A549 (cell line): ENCODE results near the gene ENPP7. TPM values are rescaled to one million over a fixed set of nuclear protein-coding genes. Genes with fewer than 3 reads are reported as not detected.

Experiments used
- ATAC-seq, 2 experiments: fragments of 200-7000 bp in 1 of 2; fragments of >200 bp in 1 of 2; cut with Nextera tagmentation in 1 of 2; cut with Tn5 transposase in 1 of 2; 3 replicates each; pipeline versions ENCODE4 v1.8.0 to v1.9.1; 2018 to 2020; ENCODE audit warnings: mild to moderate bottlenecking in 1 of 2, moderate library complexity in 1 of 2
- CTCF ChIA-PET: fragments of 300-600 bp; sonication (Branson Sonifier 250); formaldehyde crosslinking; extraction: SDS; loops from one replicate; lab custom pipeline; 2021; ENCODE audit warnings: antibody characterized with exemption, inconsistent platforms; lab: Yijun Ruan, JAX
- POLR2A ChIA-PET: fragments of 350-600 bp; formaldehyde crosslinking; extraction: SDS; loops from one replicate; lab custom pipeline; 2021; ENCODE audit warnings: antibody characterized with exemption, inconsistent platforms; lab: Yijun Ruan, JAX
- DNase-seq, 2 experiments: peaks; one replicate each; pipeline versions ENCODE4 v3.0.0 to v3.0.0-alpha.2; 2011 to 2016; ENCODE audit warnings: low read depth in 1 of 2, low spot score in 1 of 2
- FAIRE-seq: peaks from 2 replicates; lab custom pipeline; 2011; peaks lifted over from hg19 to GRCh38; lab: Jason Lieb, UNC
- H3K27ac ChIP-seq, 2 experiments: fragments of >200 bp; sonication (Bioruptor Twin); formaldehyde crosslinking; 3 replicates each; pipeline ENCODE4 v1.5.1; 2016 to 2017
- H3K4me1 ChIP-seq: fragments of >200 bp; sonication (Bioruptor Twin); formaldehyde crosslinking; 3 replicates; pipeline ENCODE4 v1.6.1; 2016
- H3K4me2 ChIP-seq: fragments of >200 bp; sonication (Bioruptor Twin); formaldehyde crosslinking; 3 replicates; pipeline ENCODE4 v1.6.1; 2016
- H3K4me3 ChIP-seq: fragments of >200 bp; sonication (Bioruptor Twin); formaldehyde crosslinking; 3 replicates; pipeline ENCODE4 v1.5.1; 2016
- H3K9me3 ChIP-seq: fragments of >200 bp; sonication (Bioruptor Twin); formaldehyde crosslinking; 3 replicates; pipeline ENCODE4 v1.6.1; 2016
- BCL3 ChIP-seq: fragments of >200 bp; sonication (Bioruptor Twin); formaldehyde crosslinking; IDR thresholded peaks from 3 replicates; pipeline ENCODE4 v1.6.1; 2016
- BHLHE40 ChIP-seq: IDR thresholded peaks from 2 replicates; pipeline ENCODE4 v1.6.1; 2012; ENCODE audit warnings: low read depth, low read length, inconsistent platforms
- CEBPB ChIP-seq, 2 experiments: fragments of >200 bp in 1 of 2; sonication (Bioruptor Twin) in 1 of 2; formaldehyde crosslinking in 1 of 2; IDR thresholded peaks; 2 replicates each; pipeline ENCODE4 v1.6.1; 2012 to 2016
- CHD4 ChIP-seq: fragments of 200-600 bp; sonication (generic); IDR thresholded peaks from 2 replicates; pipeline ENCODE4 v1.6.1; 2016; ENCODE audit warnings: antibody characterized with exemption, mild to moderate bottlenecking, borderline replicate concordance
- CTCF ChIP-seq: fragments of >200 bp; sonication (Bioruptor Twin); formaldehyde crosslinking; IDR thresholded peaks from 3 replicates; pipeline ENCODE4 v1.5.1; 2016
- EP300 ChIP-seq, 2 experiments: fragments of >200 bp; sonication (Bioruptor Twin); formaldehyde crosslinking; IDR thresholded peaks; 2 replicates in 1 of 2; 3 replicates in 1 of 2; pipeline ENCODE4 v1.6.1; 2016 to 2017
- ESRRA ChIP-seq: fragments of 150-350 bp; IDR thresholded peaks from 2 replicates; pipeline ENCODE4 v1.6.1; 2014; ENCODE audit warnings: mild to moderate bottlenecking, low read length, borderline replicate concordance
- HOXA7 ChIP-seq: fragments of 250-450 bp; sonication (Bioruptor Pico); IDR thresholded peaks from 2 replicates; pipeline ENCODE4 v1.5.0; 2020; ENCODE audit warnings: mild to moderate bottlenecking, moderate library complexity
- KDM5A ChIP-seq: fragments of 200-600 bp; sonication (generic); IDR thresholded peaks from 2 replicates; pipeline ENCODE4 v1.6.1; 2016; ENCODE audit warnings: antibody characterized with exemption, mild to moderate bottlenecking
- NFE2L2 ChIP-seq: fragments of 150-350 bp; conservative IDR thresholded peaks from 2 replicates; pipeline ENCODE4 v1.6.1; 2014; ENCODE audit warnings: low read length
- NPAS2 ChIP-seq: fragments of 250-450 bp; sonication (Bioruptor Pico); IDR thresholded peaks from 2 replicates; pipeline ENCODE4 v1.8.0; 2022; ENCODE audit warnings: mild to moderate bottlenecking, moderate library complexity, borderline replicate concordance
- NR3C1 ChIP-seq: fragments of >200 bp; sonication (Bioruptor Twin); formaldehyde crosslinking; IDR thresholded peaks from 3 replicates; pipeline ENCODE4 v1.6.1; 2017
- POLR2AphosphoS2 ChIP-seq: conservative IDR thresholded peaks from 2 replicates; pipeline ENCODE4 v1.6.1; 2012; ENCODE audit warnings: low read length, improper control_type of control experiment, inconsistent platforms
- RARB ChIP-seq: fragments of 250-450 bp; sonication (Bioruptor Pico); IDR thresholded peaks from 2 replicates; pipeline ENCODE4 v1.8.0; 2021; ENCODE audit warnings: mild to moderate bottlenecking, moderate library complexity
- REST ChIP-seq: fragments of 200-600 bp; sonication (generic); IDR thresholded peaks from 2 replicates; pipeline ENCODE4 v1.6.1; 2016; ENCODE audit warnings: antibody characterized with exemption, mild to moderate bottlenecking, moderate library complexity
- RFX5 ChIP-seq: fragments of 450-650 bp; IDR thresholded peaks from 2 replicates; pipeline ENCODE4 v1.7.1; 2014; ENCODE audit warnings: antibody characterized with exemption, mild to moderate bottlenecking, moderate library complexity
- RNF2 ChIP-seq: fragments of 200-600 bp; sonication (generic); IDR thresholded peaks from 2 replicates; pipeline ENCODE4 v1.6.1; 2016; ENCODE audit warnings: low read depth, mild to moderate bottlenecking, antibody characterized with exemption, moderate library complexity, borderline replicate concordance
- SMC3 ChIP-seq: fragments of >200 bp; sonication (Bioruptor Twin); formaldehyde crosslinking; IDR thresholded peaks from 3 replicates; pipeline ENCODE4 v1.6.1; 2018; ENCODE audit warnings: inconsistent platforms
- ZNF302 ChIP-seq: fragments of 250-450 bp; sonication (Bioruptor Pico); IDR thresholded peaks from 2 replicates; pipeline ENCODE4 v1.9.0; 2021; ENCODE audit warnings: inconsistent platforms, mild to moderate bottlenecking, moderate library complexity
- ZSCAN20 ChIP-seq: fragments of 250-450 bp; sonication (Bioruptor Pico); IDR thresholded peaks from 2 replicates; pipeline ENCODE4 v1.8.0; 2022; ENCODE audit warnings: mild to moderate bottlenecking, moderate library complexity
- WGBS: methylation state at CpG from one replicate; pipeline ENCODE4 v1.1.6; 2017; ENCODE audit errors: missing lambda C conversion rate; 5-methylcytosine and 5-hydroxymethylcytosine counted together
- polyA plus RNA-seq, 4 experiments: library from polyadenylated mRNA; depleted of rRNA in 3 of 4; stranded (reverse); fragments of >200 nt; fragmentation: RNase III in 1 of 4; extraction: RNeasy Plus Mini Kit Qiagen cat#74134 plus additional on column Dnase treatment in 1 of 4; gene quantifications; 2 replicates in 3 of 4; 3 replicates in 1 of 4; pipeline ENCODE4 v1.2.3, GENCODE V29; 2011 to 2017
- TF ChIP-seq, protein P1 (sequence below): IDR thresholded peaks from 2 replicates; pipeline ENCODE4 v1.6.1; 2012

ENPP7 gene
- polyA plus RNA-seq, 2 of the 4 experiments (the other 2 are of a cell fraction): not detected

GRCh38 chr17:79737922-79738578 is 7.3 kb downstream of the ENPP7 start:
- Histone ChIP-seq H3K9me3 (no peaks in the 10 kb centered on the region), H3K4me1 (peaks cover 10% of the 10 kb centered on the region; the same call in 2 of the 3 replicates)

DNA sequence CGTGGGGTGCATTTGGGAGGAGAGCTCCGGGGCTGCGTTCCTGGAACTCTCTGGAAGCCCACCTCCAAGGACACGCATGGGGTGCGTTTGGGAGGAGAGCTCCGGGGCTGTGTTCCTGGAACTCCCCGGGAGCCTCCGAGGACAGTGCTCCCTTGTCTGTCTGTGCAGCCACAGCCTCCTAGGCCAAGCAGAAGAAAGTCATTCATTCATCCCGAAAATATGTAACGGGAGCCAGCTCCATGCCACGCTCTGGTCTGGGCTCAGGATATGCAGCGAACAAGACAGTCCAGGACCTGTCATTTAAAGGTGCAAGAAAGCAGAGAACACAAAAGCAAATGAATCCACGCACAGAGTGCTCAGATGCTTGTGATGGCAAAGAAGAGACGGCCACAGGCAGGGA is 7.9 kb downstream of the ENPP7 start:
- FAIRE-seq (no peak), ATAC-seq (no peak), DNase-seq (no peak)
- Histone ChIP-seq H3K9me3 (no peaks in the 10 kb centered on the region), H3K27ac (no peak overlapping the region), H3K4me3 (no peak overlapping the region), H3K4me2 (no peak overlapping the region), H3K4me1 (peaks cover 10% of the 10 kb centered on the region; the same call in 2 of the 3 replicates)
- 93% methylated on average over 14 of the region's 14 CpGs for WGBS
- POLR2A ChIA-PET: no interaction called here
- CTCF ChIA-PET: interaction anchor here (0.8 to 10.4 kb wide), 10 partner anchors 8 to 693 kb away, joined by 3 to 254 read pairs (median 4); partner anchors contain the start of gene CBX2
- TF ChIP-seq POLR2AphosphoS2 (no peak), KDM5A (no peak), RFX5 (no peak), ZNF302 (CRISPR knock-in tag) (no peak), SMC3 (no peak)
- TF ChIP-seq, all 56 proteins: peak for 0

More at GRCh38 chr17:79737922-79738578, 7.3 kb downstream of the ENPP7 start:
- CTCF ChIA-PET: interaction anchor here (0.8 to 10.4 kb wide), 8 partner anchors 8 to 693 kb away, joined by 3 to 254 read pairs (median 4); partner anchors contain the start of gene CBX2
- WGBS: 86% methylated on average over 17 of the region's 17 CpGs
- no peak overlapping the region for H3K4me2 ChIP-seq
- no peak overlapping the region for H3K4me3 ChIP-seq
- H3K27ac ChIP-seq: no peak overlapping the region
- TF ChIP-seq CTCF: no peak
- TF ChIP-seq NFE2L2: no peak
- no peak for TF ChIP-seq SMC3
- TF ChIP-seq BCL3: no peak
- no peak for TF ChIP-seq RNF2
- no peak for TF ChIP-seq REST
- no peak for TF ChIP-seq NPAS2 (CRISPR knock-in tag)
- TF ChIP-seq, all 56 proteins: peak for 0
- POLR2A ChIA-PET: no interaction called here
- FAIRE-seq (no peak), ATAC-seq (no peak), DNase-seq (no peak)

GRCh38 chr17:79739148-79740062 is 8.7 kb downstream of the ENPP7 start:
- CTCF ChIA-PET: interaction anchor here (0.8 to 10.4 kb wide), 13 partner anchors 7 to 266 kb away, joined by 3 to 254 read pairs (median 8); partner anchors contain the start of gene CBX2
- Histone ChIP-seq H3K4me3 (no peak overlapping the region), H3K4me1 (peaks cover 10% of the 10 kb centered on the region; the same call in 1 of the 3 replicates), H3K27ac (no peak overlapping the region; a peak in 1 of 6 replicates), H3K4me2 (no peak overlapping the region), H3K9me3 (no peaks in the 10 kb centered on the region)
- 70% methylated on average over 28 of the region's 28 CpGs for WGBS
- no peak for FAIRE-seq
- DNase-seq: no peak
- POLR2A ChIA-PET: no interaction called here
- no peak for ATAC-seq
- TF ChIP-seq NR3C1: no peak
- TF ChIP-seq CHD4: no peak
- no peak for TF ChIP-seq NPAS2 (CRISPR knock-in tag)
- no peak for TF ChIP-seq ZSCAN20
- TF ChIP-seq BHLHE40: no peak
- TF ChIP-seq RARB (CRISPR knock-in tag): no peak
- TF ChIP-seq EP300 (IDR thresholded peaks at IDR 0.05): no peak
- TF ChIP-seq POLR2AphosphoS2: no peak
- no peak for TF ChIP-seq ESRRA
- no peak for TF ChIP-seq CEBPB (IDR thresholded peaks at IDR 0.05)
- no peak for TF ChIP-seq BCL3
- TF ChIP-seq HOXA7 (CRISPR knock-in tag): no peak
- TF ChIP-seq, protein P1, sequence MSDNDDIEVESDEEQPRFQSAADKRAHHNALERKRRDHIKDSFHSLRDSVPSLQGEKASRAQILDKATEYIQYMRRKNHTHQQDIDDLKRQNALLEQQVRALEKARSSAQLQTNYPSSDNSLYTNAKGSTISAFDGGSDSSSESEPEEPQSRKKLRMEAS: no peak
